Right lobe of liver (tissue), 4 donors: ENCODE results near the gene XRN1.

Experiments
- CTCF ChIP-seq, 4 donors: fragments of 200-600 bp in 3 of 4; fragments of 450-650 bp in 1 of 4; IDR thresholded peaks; one replicate each; pipeline versions ENCODE4 v1.5.1 to v1.8.0; 2016 to 2022; ENCODE audit warnings: antibody characterized with exemption in 4 of 4, mild to moderate bottlenecking in 2 of 4
- POLR2A ChIP-seq: fragments of 450-650 bp; IDR thresholded peaks from one replicate; pipeline ENCODE4 v1.6.1; 2017; ENCODE audit warnings: antibody characterized with exemption, mild to moderate bottlenecking
- donor health status: DM: no; HTN: no; CAD: no.
- donor health status: DM: no; HTN: no; CAD: no.
- donor health status: DM: no; HTN: yes; CAD: no.

- no peak for TF ChIP-seq CTCF (IDR thresholded peaks at IDR 0.05)
- TF ChIP-seq POLR2A, result no peak
Observed at GRCh38 chr3:142315083-142315482, 132.8 kb downstream of the XRN1 start.
